G401 (cell line): ENCODE measurements around the gene CLIC6. TPM values are rescaled to one million over a fixed set of nuclear protein-coding genes. Genes with fewer than 3 reads are reported as not detected.
"Not testable (repeated sequence)": the region's sequence is repeated elsewhere in the genome, so short reads cannot be mapped to it uniquely, and the experiment has no call there.

Experiments used
- DNase-seq: peaks from one replicate; pipeline ENCODE4 v3.0.0-alpha.2; 2015; ENCODE audit warnings: low spot score
- in situ Hi-C: cut with HindIII; loops from 2 replicates; pipeline ENCODE4 v1.10.0; 2016; ENCODE audit warnings: low sequenced_read_pairs, mixed read lengths
- total RNA-seq: library from RNA; depleted of rRNA; stranded (reverse); fragments of >200 nt; shearing (Covaris generic); gene quantifications from 2 replicates; pipeline ENCODE4 v1.2.3, GENCODE V29; 2014

CLIC6 gene
- total RNA-seq, 1 experiment from 2014 or later = not detected

DNA sequence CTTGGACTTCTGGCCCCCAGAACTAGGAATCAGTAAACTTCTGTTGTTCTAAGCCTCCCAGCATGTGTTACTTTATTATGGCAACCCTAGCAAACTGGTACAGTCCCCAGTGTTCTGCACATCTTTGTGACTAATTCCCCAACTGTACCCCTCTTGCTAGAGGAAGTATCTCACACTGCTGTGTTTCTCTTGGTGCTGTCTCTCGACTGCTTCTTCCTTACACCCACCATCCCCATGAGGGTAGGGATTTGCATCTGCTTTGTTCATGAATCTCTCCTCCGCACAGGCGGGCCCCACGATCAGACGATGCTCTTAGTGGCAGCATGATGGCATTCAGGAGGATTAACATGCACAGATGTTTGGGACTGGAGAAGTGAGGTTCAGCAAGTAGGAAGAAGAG lies 46.7 kb downstream of the CLIC6 start:
- in situ Hi-C loops = no loop called here
- no peak for DNase-seq

- DNase-seq = no peak
- in situ Hi-C loops = no loop called here
Observed at GRCh38 chr21:34715985-34716596, 47.3 kb downstream of the CLIC6 start.

- in situ Hi-C loops = not testable (repeated sequence)
Observed at GRCh38 chr21:34718529-34718928, 49.7 kb downstream of the CLIC6 start.

DNA sequence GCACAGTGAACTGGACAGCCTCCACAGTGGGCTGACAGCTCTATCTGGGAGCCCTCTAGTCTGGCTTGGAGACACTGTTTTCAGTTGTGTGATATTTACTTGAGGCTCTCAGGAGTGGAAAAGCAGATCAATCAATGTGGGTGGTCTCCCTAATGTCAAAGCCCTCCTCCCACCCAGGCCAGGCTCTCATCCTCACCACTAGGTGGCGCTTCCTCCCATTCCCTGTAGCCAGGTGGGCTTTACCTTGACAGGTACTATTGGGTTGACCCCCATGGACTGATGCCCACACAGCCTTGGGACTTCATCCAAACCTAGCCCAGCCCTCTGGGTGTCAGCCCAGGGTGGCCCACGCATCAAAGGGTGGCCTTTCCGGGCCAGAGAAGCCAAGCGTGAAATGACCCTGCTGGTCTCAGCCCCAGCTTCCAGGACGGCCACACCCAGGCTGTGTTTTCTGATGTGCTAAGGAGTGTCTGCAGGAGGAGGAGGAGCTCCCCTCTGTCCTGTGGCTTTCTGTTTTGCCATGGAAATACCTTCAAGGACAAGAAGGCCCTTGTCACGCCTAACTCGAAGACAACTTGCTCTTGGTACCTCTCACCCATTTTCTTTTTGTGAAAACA lies 54.0 kb downstream of the CLIC6 start:
- in situ Hi-C loops = no loop called here
- DNase-seq = no peak

More at GRCh38 chr21:34718529-34718928, 49.7 kb downstream of the CLIC6 start:
- DNase-seq = not testable (repeated sequence)

- in situ Hi-C loops = no loop called here
- no peak for DNase-seq
Observed at GRCh38 chr21:34724131-34724856, 55.5 kb downstream of the CLIC6 start.

- in situ Hi-C loops = no loop called here
Observed at GRCh38 chr21:34724857-34725195, 56.0 kb downstream of the CLIC6 start.

GRCh38 chr21:34726627-34727337 lies 58.0 kb downstream of the CLIC6 start:
- DNase-seq = no peak
- in situ Hi-C loops = no loop called here

More at GRCh38 chr21:34724857-34725195, 56.0 kb downstream of the CLIC6 start:
- DNase-seq = no peak

- in situ Hi-C loops = no loop called here
- no peak for DNase-seq
Observed at GRCh38 chr21:34728479-34728878, 59.7 kb downstream of the CLIC6 start.

GRCh38 chr21:34730194-34730593 lies 61.4 kb downstream of the CLIC6 start:
- no peak for DNase-seq
- in situ Hi-C loops = no loop called here

- in situ Hi-C loops = no loop called here
- DNase-seq = no peak
Observed at GRCh38 chr21:34730756-34731445, 62.1 kb downstream of the CLIC6 start.

DNA sequence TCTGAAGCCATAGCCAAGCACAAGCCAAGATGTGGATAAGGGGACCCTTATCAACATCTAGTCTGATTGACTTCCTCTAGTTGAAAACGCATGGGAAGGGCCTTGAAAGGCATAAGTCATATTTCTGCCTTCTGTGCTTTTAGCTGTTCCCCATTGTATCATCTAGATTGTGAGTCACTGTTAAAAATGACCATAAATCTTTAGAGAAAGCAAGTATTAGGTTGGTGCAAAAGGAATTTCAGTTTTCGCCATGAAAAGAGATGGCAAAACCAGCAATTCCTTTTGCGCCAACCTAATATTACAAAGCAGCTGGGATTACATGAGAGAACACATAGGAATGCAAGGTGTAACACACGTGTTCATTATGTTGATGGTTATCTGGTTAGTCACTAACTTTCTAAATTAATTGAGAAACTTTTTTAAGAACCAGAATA lies 63.6 kb downstream of the CLIC6 start:
- in situ Hi-C loops = no loop called here
- DNase-seq = no peak

GRCh38 chr21:34733852-34734251 lies 65.1 kb downstream of the CLIC6 start:
- in situ Hi-C loops = no loop called here
- no peak for DNase-seq

DNA sequence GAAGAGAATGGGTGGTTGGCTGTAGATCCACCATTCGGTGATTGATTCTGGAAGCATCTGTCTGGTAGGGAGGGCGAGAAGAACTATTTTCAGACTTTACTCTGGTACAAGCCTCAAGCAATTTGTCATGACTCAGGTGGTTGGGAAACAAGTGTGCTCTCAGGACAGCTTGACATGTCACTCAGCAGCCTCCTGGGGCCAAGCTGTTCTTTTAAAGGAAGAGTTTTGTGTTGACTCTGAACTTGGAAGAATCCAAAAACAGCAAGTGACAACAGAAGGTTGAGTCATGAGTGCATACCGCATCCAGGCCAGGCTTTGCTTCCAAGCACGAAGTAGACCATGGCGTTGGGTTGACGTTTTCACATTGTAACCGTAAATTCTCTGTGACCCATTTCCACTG lies 65.9 kb downstream of the CLIC6 start:
- DNase-seq = no peak
- in situ Hi-C loops = no loop called here

- in situ Hi-C loops = no loop called here
- no peak for DNase-seq
Observed at GRCh38 chr21:34736116-34736874, 67.5 kb downstream of the CLIC6 start.

- in situ Hi-C loops = no loop called here
- DNase-seq = no peak
Observed at GRCh38 chr21:34737115-34737514, 68.3 kb downstream of the CLIC6 start.

DNA sequence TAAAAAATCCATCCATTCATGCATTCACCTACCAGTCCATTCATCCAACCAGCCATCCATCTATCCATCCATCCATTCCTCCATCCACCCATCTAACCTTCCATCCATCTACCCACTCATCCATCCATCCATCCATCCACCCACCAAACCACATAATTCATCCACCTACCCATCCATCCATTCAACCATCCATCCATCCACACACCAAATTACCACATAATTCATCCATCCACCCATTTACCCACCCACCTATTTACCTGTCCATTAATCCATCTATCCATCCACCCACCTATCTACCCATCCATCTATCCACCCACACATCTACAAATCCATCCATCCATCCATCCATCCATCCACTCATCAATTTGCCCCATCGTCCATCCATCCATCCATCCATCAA lies 71.4 kb downstream of the CLIC6 start:
- in situ Hi-C loops = no loop called here
- DNase-seq = no peak

GRCh38 chr21:34743285-34743684 lies 74.5 kb downstream of the CLIC6 start:
- DNase-seq = no peak
- in situ Hi-C loops = no loop called here

- no peak for DNase-seq
- in situ Hi-C loops = no loop called here
Observed at GRCh38 chr21:34743831-34744230, 75.0 kb downstream of the CLIC6 start.

DNA sequence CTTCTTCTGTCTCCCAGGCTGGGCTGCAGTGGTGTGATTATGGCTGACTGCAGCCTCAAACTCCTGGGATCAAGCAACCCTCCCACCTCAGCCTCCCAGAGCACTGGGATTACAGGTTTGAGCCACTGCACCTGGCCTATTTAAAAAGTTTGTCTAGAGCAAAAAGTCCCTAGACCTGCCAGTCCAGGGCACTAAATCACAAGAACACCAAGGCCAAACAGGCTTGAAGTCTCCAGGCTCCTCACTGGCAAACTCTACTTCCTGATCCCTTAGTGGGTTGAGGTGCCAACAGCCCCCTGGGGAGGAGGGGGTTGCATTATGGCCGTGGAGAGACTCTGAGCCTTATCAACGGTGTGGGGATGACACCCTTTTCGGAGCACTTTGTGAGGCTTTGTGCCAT lies 76.0 kb downstream of the CLIC6 start:
- in situ Hi-C loops = no loop called here
- no peak for DNase-seq
